ENCODE data around the gene MYO1E.

- TF ChIP-seq POLR2AphosphoS5 (IDR thresholded peaks at IDR 0.05; ENCODE audit: borderline replicate concordance, low read depth, low read length) (no peak), EZH2 (IDR thresholded peaks at IDR 0.05) (no peak)
These were observed 12.4 kb downstream of the MYO1E start for GRCh38 chr15:59360305-59360704.
